OCI-LY7 (cell line): ENCODE results near the gene GNAQ. TPM values are rescaled to one million over a fixed set of nuclear protein-coding genes. Genes with fewer than 3 reads are reported as not detected.

Experiments
- BruUV-seq: library from RNA; stranded (reverse); fragments of 400-500 nt; replicated peaks from 2 replicates; lab custom pipeline; 2021; lab: Mats Ljungman, UMichigan
- CTCF ChIA-PET: fragments of 300-600 bp; sonication (Branson Sonifier 250); formaldehyde crosslinking; loops from one replicate; lab custom pipeline; 2022; ENCODE audit warnings: antibody characterized with exemption; ENCODE audit not compliant: unreplicated experiment; lab: Charles Lee
- POLR2A ChIA-PET: fragments of 300-600 bp; sonication (Branson Sonifier 250); formaldehyde crosslinking; loops from one replicate; lab custom pipeline; 2022; ENCODE audit warnings: antibody characterized with exemption; lab: Charles Lee
- DNase-seq: peaks from one replicate; pipeline ENCODE4 v3.0.0-alpha.2; 2015; ENCODE audit warnings: low spot score
- H2AFZ ChIP-seq: fragments of 200-600 bp; sonication (generic), shearing (Covaris generic); 2 replicates; pipeline ENCODE4 v1.6.1; 2014; ENCODE audit warnings: mild to moderate bottlenecking, antibody characterized with exemption, low read length, moderate library complexity
- H3K27ac ChIP-seq: fragments of 200-600 bp; sonication (generic); 2 replicates; pipeline ENCODE4 v1.5.1; 2014; ENCODE audit warnings: mixed run types, low read depth, mild to moderate bottlenecking, moderate library complexity, low read length, inconsistent platforms; ENCODE audit not compliant: poor library complexity, severe bottlenecking
- H3K36me3 ChIP-seq: fragments of 200-600 bp; sonication (generic); 2 replicates; pipeline ENCODE4 v1.6.1; 2014; ENCODE audit warnings: mild to moderate bottlenecking, antibody characterized with exemption, low read length, moderate library complexity, mixed read lengths; ENCODE audit not compliant: insufficient read depth
- H3K4me1 ChIP-seq: fragments of 200-600 bp; sonication (generic); 2 replicates; pipeline ENCODE4 v1.5.1; 2014; ENCODE audit warnings: mild to moderate bottlenecking, low read length; ENCODE audit not compliant: insufficient read depth, poor library complexity, severe bottlenecking
- H3K4me2 ChIP-seq: fragments of 200-600 bp; sonication (generic); 2 replicates; pipeline ENCODE4 v1.6.1; 2014; ENCODE audit warnings: mild to moderate bottlenecking, low read length
- H3K4me3 ChIP-seq: fragments of 200-600 bp; sonication (generic); 2 replicates; pipeline ENCODE4 v1.5.1; 2014; ENCODE audit warnings: mild to moderate bottlenecking, low read depth, low read length; ENCODE audit not compliant: poor library complexity, severe bottlenecking
- H3K79me2 ChIP-seq: fragments of 200-600 bp; sonication (generic); 2 replicates; pipeline ENCODE4 v1.6.1; 2016; ENCODE audit warnings: low read depth, mild to moderate bottlenecking, low read length, moderate library complexity, mixed read lengths; ENCODE audit not compliant: insufficient read depth
- H3K9me2 ChIP-seq: fragments of 200-600 bp; sonication (generic); 2 replicates; pipeline ENCODE4 v1.6.1; 2016; ENCODE audit warnings: mild to moderate bottlenecking, low read length, mixed read lengths; ENCODE audit not compliant: insufficient read depth
- H3K9me3 ChIP-seq: fragments of 200-600 bp; sonication (generic); 2 replicates; pipeline ENCODE4 v1.6.1; 2014; ENCODE audit warnings: mild to moderate bottlenecking, mixed run types, low read length, mixed read lengths
- H4K20me1 ChIP-seq: fragments of 200-600 bp; sonication (generic); 2 replicates; pipeline ENCODE4 v1.6.1; 2014; ENCODE audit warnings: mild to moderate bottlenecking, antibody characterized with exemption, low read length, moderate library complexity, mixed read lengths; ENCODE audit not compliant: insufficient read depth
- CTCF ChIP-seq: fragments of 200-600 bp; sonication (generic); conservative IDR thresholded peaks from 2 replicates; pipeline ENCODE4 v1.5.1; 2014; ENCODE audit warnings: mild to moderate bottlenecking, antibody characterized with exemption, low read length, moderate library complexity, mixed read lengths
- EZH2phosphoT487 ChIP-seq: fragments of 200-600 bp; sonication (generic); IDR thresholded peaks from 2 replicates; pipeline ENCODE4 v1.6.1; 2018; ENCODE audit warnings: low read depth, borderline replicate concordance, mild to moderate bottlenecking, mixed run types, antibody characterized with exemption, low read length, moderate library complexity, mixed read lengths
- intact Hi-C: fragments of 100-400 bp; cut with micrococcal nuclease; formaldehyde crosslinking; loops from one replicate; pipeline ENCODE4 v1.10.0; 2022; ENCODE audit not compliant: unreplicated experiment
- total RNA-seq, 2 experiments: library from RNA; depleted of rRNA in 1 of 2; stranded (reverse); fragments of >200 nt in 1 of 2; shearing (Covaris generic) in 1 of 2; gene quantifications; 2 replicates each; pipeline ENCODE4 v1.2.3, GENCODE V29; 2014 to 2022

Gene GNAQ
- total RNA-seq, 2 experiments from 2014 or later, result not detected

- intact Hi-C loops, result loop anchor here (10.0 kb wide), 1 partner anchor 150 kb away; no protein-coding TSS in a partner anchor
- BruUV-seq, result no TSS peak
- no peak for TF ChIP-seq EZH2phosphoT487
- TF ChIP-seq CTCF, result no peak
- H3K4me2 ChIP-seq, result no peak overlapping the region
- H3K9me2 ChIP-seq, result no peaks in the 10 kb centered on the region
- CTCF ChIA-PET, result no interaction called here
- H3K9me3 ChIP-seq, result no peaks in the 10 kb centered on the region
- no peak overlapping the region for H3K27ac ChIP-seq
- H3K4me1 ChIP-seq, result no peaks in the 10 kb centered on the region
- no peaks in the 10 kb centered on the region for H4K20me1 ChIP-seq
- H3K36me3 ChIP-seq, result no peaks in the 10 kb centered on the region
- POLR2A ChIA-PET, result no interaction called here
- no peak for DNase-seq
- no peaks in the 10 kb centered on the region for H3K79me2 ChIP-seq
- H3K4me3 ChIP-seq, result no peak overlapping the region
- no peak overlapping the region for H2AFZ ChIP-seq
These were observed 56.6 kb downstream of the GNAQ start for GRCh38 chr9:77975036-77975435.

- CTCF ChIA-PET, result no interaction called here
- Histone ChIP-seq H3K9me2 (no peaks in the 10 kb centered on the region), H3K27ac (no peak overlapping the region), H3K79me2 (no peaks in the 10 kb centered on the region), H3K36me3 (no peaks in the 10 kb centered on the region), H3K4me3 (no peak overlapping the region), H3K4me2 (no peak overlapping the region), H3K4me1 (no peaks in the 10 kb centered on the region), H2AFZ (no peak overlapping the region), H3K9me3 (no peaks in the 10 kb centered on the region), H4K20me1 (no peaks in the 10 kb centered on the region)
- intact Hi-C loops, result loop anchor here (10.0 kb wide), 1 partner anchor 150 kb away; no protein-coding TSS in a partner anchor
- DNase-seq, result no peak
- POLR2A ChIA-PET, result interaction anchor here (0.7 kb wide), 1 partner anchor 273 kb away, joined by 3 read pairs; no protein-coding TSS in a partner anchor
- no TSS peak for BruUV-seq
- TF ChIP-seq EZH2phosphoT487, result no peak
- no peak for TF ChIP-seq CTCF
These were observed 57.2 kb downstream of the GNAQ start for GRCh38 chr9:77974434-77974833.

- H3K27ac ChIP-seq, result no peak overlapping the region
- H3K9me3 ChIP-seq, result no peaks in the 10 kb centered on the region
- ChIA-PET CTCF (no interaction called here), POLR2A (interaction anchor here (0.5 kb wide), 1 partner anchor 362 kb away, joined by 4 read pairs; no protein-coding TSS in a partner anchor)
- no peaks in the 10 kb centered on the region for H4K20me1 ChIP-seq
- H3K4me1 ChIP-seq, result no peaks in the 10 kb centered on the region
- no peak overlapping the region for H3K4me2 ChIP-seq
- H3K9me2 ChIP-seq, result no peaks in the 10 kb centered on the region
- H2AFZ ChIP-seq, result no peak overlapping the region
- no peaks in the 10 kb centered on the region for H3K36me3 ChIP-seq
- no peak for TF ChIP-seq EZH2phosphoT487
- no peak for TF ChIP-seq CTCF
- H3K4me3 ChIP-seq, result no peak overlapping the region
- intact Hi-C loops, result no loop called here
- no TSS peak for BruUV-seq
- no peaks in the 10 kb centered on the region for H3K79me2 ChIP-seq
- DNase-seq, result no peak
These were observed 62.5 kb downstream of the GNAQ start for GRCh38 chr9:77969083-77969482.
